ENCODE data around the gene APC. TPM values are rescaled to one million over a fixed set of nuclear protein-coding genes. Genes with fewer than 3 reads are reported as not detected.

The APC gene
- total RNA-seq, 1 experiment from 2014 or later, result 24.9 TPM

DNA sequence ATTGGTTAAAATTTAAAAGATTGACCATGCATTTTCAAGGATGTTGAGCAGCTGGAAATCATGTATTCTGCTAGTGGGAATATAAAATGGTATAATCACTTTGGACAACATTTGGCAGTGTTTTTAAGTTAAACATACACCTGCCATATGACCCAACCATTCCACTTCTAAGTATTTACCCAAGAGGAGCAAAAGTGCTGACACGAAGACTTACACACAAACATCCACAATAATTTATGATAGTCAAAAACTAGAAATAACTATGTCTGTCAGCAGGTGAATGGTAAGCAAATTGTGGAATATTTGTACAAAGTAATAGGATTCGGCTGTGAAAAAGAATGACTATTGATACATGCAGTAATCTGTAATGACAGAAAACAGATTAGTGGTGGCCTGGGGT lies 92.7 kb downstream of the APC start:
- POLR2A ChIA-PET, result interaction anchor here (1.2 kb wide), 1 partner anchor 31 kb away, joined by 4 read pairs; the partner anchor contains the start of gene SRP19
- Mint-ChIP-seq H3K36me3 (ENCODE audit: insufficient read depth, unreplicated experiment) (peaks cover 40% of the 10 kb centered on the region), H3K9me3 (ENCODE audit: unreplicated experiment) (no peaks in the 10 kb centered on the region), H3K27me3 (ENCODE audit: insufficient read depth, unreplicated experiment) (no peaks in the 10 kb centered on the region), H3K4me3 (ENCODE audit: unreplicated experiment) (no peak overlapping the region), H3K27ac (ENCODE audit: low read depth, unreplicated experiment) (no peak overlapping the region), H3K4me1 (ENCODE audit: insufficient read depth, unreplicated experiment) (no peaks in the 10 kb centered on the region)
- CTCF ChIA-PET, result no interaction called here
- BruUV-seq (replicated peaks), result no TSS peak
- intact Hi-C loops (cut with micrococcal nuclease), result no loop called here
- no peak for DNase-seq (ENCODE audit: unreplicated experiment)
- TF ChIP-seq, protein P1, sequence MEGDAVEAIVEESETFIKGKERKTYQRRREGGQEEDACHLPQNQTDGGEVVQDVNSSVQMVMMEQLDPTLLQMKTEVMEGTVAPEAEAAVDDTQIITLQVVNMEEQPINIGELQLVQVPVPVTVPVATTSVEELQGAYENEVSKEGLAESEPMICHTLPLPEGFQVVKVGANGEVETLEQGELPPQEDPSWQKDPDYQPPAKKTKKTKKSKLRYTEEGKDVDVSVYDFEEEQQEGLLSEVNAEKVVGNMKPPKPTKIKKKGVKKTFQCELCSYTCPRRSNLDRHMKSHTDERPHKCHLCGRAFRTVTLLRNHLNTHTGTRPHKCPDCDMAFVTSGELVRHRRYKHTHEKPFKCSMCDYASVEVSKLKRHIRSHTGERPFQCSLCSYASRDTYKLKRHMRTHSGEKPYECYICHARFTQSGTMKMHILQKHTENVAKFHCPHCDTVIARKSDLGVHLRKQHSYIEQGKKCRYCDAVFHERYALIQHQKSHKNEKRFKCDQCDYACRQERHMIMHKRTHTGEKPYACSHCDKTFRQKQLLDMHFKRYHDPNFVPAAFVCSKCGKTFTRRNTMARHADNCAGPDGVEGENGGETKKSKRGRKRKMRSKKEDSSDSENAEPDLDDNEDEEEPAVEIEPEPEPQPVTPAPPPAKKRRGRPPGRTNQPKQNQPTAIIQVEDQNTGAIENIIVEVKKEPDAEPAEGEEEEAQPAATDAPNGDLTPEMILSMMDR (IDR thresholded peaks at IDR 0.05; ENCODE audit: unreplicated experiment), result no peak

DNA sequence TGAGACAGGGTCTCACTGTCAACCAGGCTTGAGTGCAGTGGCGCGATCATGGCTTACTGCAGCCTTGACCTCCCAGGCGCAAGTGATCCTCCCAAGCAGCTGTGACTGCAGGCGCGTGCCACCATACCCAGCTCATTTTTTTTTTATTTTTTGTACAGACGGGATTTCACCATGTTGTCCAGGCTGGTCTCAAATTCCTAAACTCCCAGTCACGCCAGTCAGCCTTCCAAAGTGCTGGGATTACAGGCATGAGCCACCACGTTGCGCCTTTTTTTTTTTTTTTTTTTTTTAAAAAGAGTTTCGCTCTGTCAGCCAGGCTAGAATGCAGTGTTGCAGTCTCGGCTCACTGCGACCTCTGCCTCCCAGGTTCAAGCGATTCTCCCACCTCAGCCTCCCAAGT lies 96.3 kb downstream of the APC start:
- BruUV-seq (replicated peaks), result no TSS peak
- Mint-ChIP-seq H3K27me3 (ENCODE audit: insufficient read depth, unreplicated experiment) (no peaks in the 10 kb centered on the region), H3K9me3 (ENCODE audit: unreplicated experiment) (no peaks in the 10 kb centered on the region), H3K27ac (ENCODE audit: low read depth, unreplicated experiment) (no peak overlapping the region), H3K36me3 (ENCODE audit: insufficient read depth, unreplicated experiment) (peaks cover 59% of the 10 kb centered on the region), H3K4me1 (ENCODE audit: insufficient read depth, unreplicated experiment) (no peaks in the 10 kb centered on the region), H3K4me3 (ENCODE audit: unreplicated experiment) (no peak overlapping the region)
- ChIA-PET CTCF (interaction anchor here (0.8 kb wide), 1 partner anchor 413 kb away, joined by 3 read pairs; no protein-coding TSS in a partner anchor), POLR2A (interaction anchor here (1.0 kb wide), 1 partner anchor 27 kb away, joined by 5 read pairs; the partner anchor contains the start of gene SRP19)
- DNase-seq (ENCODE audit: unreplicated experiment), result no peak
- intact Hi-C loops (cut with micrococcal nuclease), result no loop called here
- TF ChIP-seq, protein P1 (IDR thresholded peaks at IDR 0.05; ENCODE audit: unreplicated experiment), result no peak

DNA sequence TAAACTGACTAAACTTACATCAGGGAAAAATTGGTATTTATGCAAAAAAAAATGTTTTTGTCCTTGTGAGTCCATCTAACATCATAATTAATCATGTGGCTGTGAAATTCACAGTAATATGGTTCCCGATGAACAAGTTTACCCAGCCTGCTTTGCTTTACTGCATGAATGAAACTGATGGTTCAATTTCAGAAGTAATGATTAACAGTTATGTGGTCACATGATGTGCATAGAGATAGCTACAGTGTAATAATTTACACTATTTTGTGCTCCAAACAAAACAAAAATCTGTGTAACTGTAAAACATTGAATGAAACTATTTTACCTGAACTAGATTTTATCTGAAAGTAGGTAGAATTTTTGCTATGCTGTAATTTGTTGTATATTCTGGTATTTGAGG lies 106.8 kb downstream of the APC start:
- H3K27ac Mint-ChIP-seq (ENCODE audit: low read depth, unreplicated experiment), result no peak overlapping the region
- intact Hi-C loops (cut with micrococcal nuclease), result no loop called here
- H3K9me3 Mint-ChIP-seq (ENCODE audit: unreplicated experiment), result no peaks in the 10 kb centered on the region
- peaks cover 19% of the 10 kb centered on the region for H3K36me3 Mint-ChIP-seq (ENCODE audit: insufficient read depth, unreplicated experiment)
- ChIA-PET CTCF (interaction anchor here (0.7 kb wide), 1 partner anchor 292 kb away, joined by 4 read pairs; no protein-coding TSS in a partner anchor), POLR2A (interaction anchor here (0.7 to 1.3 kb wide), 2 partner anchors 13 to 17 kb away, joined by 3 read pairs; partner anchors contain the start of gene SRP19)
- no peaks in the 10 kb centered on the region for H3K27me3 Mint-ChIP-seq (ENCODE audit: insufficient read depth, unreplicated experiment)
- H3K4me1 Mint-ChIP-seq (ENCODE audit: insufficient read depth, unreplicated experiment), result no peaks in the 10 kb centered on the region
- no TSS peak for BruUV-seq (replicated peaks)
- no peak for DNase-seq (ENCODE audit: unreplicated experiment)
- H3K4me3 Mint-ChIP-seq (ENCODE audit: unreplicated experiment), result no peak overlapping the region
- TF ChIP-seq, protein P1 (IDR thresholded peaks at IDR 0.05; ENCODE audit: unreplicated experiment), result no peak

DNA sequence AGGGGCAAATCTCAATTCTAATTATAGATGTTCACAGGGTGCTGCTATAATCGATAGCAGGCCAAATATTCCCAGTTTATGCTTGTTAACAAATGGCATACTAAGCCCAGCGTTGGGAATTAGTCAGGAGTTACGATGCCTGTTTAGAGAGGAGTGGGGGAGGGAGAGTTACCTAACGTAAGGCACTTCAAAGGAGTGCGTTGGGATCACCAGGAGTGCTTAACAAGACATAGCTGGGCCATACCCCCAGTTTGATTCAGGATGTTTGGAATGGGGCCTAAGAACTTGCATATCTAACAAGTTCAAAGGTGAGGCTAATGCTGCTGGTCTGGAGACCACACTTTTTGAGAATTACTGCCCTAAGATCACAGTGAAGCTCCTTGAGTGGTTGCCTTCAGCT lies 108.9 kb downstream of the APC start:
- Mint-ChIP-seq H3K36me3 (ENCODE audit: insufficient read depth, unreplicated experiment) (peaks cover 2% of the 10 kb centered on the region), H3K4me1 (ENCODE audit: insufficient read depth, unreplicated experiment) (no peaks in the 10 kb centered on the region), H3K9me3 (ENCODE audit: unreplicated experiment) (no peaks in the 10 kb centered on the region), H3K4me3 (ENCODE audit: unreplicated experiment) (no peak overlapping the region), H3K27me3 (ENCODE audit: insufficient read depth, unreplicated experiment) (no peaks in the 10 kb centered on the region), H3K27ac (ENCODE audit: low read depth, unreplicated experiment) (no peak overlapping the region)
- ChIA-PET POLR2A (no interaction called here), CTCF (interaction anchor here (1.0 kb wide), 1 partner anchor 21 kb away, joined by 3 read pairs; no protein-coding TSS in a partner anchor)
- TF ChIP-seq, protein P1 (IDR thresholded peaks at IDR 0.05; ENCODE audit: unreplicated experiment), result no peak
- intact Hi-C loops (cut with micrococcal nuclease), result loop anchor here (5.0 kb wide), 1 partner anchor 154 kb away; no protein-coding TSS in a partner anchor
- BruUV-seq (replicated peaks), result no TSS peak
- DNase-seq (ENCODE audit: unreplicated experiment), result no peak
